Suppressor macrophage (primary cell): Measurements from ENCODE around the gene TNIP3.
"Not testable (repeated sequence)": the region's sequence is repeated elsewhere in the genome, so short reads cannot be mapped to it uniquely, and the experiment has no call there.

ENCODE experiments used
- DNase-seq, 4 experiments: peaks; one replicate each; pipeline ENCODE4 v3.0.0-alpha.2; 2020 to 2022

The TNIP3 gene

GRCh38 chr4:121177246-121178137 lies 13.4 kb upstream of the TNIP3 start:
- DNase-seq = peak in 3 of 4 experiments; percentile 35 to 85 (median 83)

DNA sequence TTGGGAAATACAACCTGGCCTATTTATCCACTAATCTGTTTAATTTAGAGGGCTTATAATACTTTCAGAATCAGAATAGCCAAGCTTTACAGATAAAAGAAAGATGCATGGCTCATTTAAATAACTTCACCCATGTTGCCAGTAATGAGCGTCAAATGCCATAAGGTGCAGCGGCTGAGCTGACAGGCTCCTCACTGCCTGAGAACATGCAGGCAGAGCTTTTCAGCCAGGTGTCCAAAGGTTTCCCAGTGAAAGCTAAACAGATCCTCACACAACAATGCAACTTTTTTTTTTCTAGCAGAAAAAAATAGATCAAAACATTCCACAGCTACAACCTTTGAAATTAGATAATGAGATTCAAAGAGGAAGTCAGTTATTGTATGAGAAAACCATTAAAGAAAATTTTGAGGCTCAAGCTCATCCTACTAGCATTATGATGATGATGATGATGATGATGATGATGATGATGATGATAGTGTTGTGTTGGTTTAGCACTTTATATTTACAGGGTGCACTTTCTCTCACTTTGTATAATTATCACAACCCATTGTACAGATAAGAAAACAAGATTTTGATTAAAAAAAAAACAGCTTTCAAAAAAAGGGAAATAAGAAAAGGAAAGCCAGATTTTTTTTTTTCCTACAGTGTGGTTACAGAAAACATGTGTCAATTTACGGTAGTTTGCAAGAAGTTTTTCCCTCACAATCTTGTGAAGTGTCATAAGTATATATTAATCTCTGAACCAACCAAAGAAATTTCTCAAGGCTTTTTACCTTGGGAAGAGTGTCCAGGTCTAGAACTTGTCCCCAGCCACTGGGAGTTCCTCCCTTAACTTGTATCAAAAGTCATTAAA lies 12.2 kb upstream of the TNIP3 start:
- peak in 2 of 4 experiments; percentile 59 to 64 for DNase-seq

GRCh38 chr4:121171477-121171876 lies 7.4 kb upstream of the TNIP3 start:
- not testable (repeated sequence) for DNase-seq

DNA sequence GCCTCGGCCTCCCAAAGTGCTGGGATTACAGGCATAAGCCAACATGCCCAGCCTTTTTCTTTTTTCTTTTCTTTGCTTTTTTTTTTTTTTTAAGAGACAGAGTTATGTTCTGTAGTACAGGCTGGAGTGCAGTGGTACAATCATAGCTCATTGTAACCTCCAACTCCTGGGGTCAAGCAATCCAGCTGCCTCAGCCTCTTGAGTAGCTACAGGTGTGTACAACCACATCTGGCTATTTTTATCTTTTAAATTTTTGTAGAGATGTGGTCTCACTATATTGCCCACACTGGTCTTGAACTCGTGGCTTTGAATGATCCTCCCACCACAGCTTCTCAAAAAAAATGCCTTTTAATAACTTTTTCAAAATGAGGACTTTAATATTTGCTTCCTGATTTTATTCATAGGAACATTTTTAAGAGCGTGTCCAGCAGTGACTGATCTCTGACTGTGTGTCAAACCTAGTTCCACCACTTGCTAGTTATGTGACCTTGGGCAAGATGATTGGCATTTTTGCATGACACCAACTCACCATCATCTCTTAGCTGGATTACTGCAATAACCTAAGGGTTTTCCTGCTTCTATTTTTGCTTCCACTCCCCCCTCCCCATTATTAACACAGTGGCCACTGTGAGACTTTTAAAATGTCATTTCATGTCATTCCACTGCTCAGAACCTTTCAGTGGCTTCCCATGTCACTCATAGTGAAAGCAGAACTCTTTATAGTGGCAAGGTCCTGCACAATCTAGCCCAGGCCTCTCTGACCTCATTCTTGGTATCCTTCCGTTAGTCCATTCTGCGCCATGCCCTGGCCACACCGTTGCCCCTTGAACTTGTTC lies 4.5 kb upstream of the TNIP3 start:
- DNase-seq = peak; percentile 57 to 85 (median 70)

- no peak for DNase-seq
Measured at GRCh38 chr4:121166976-121167375, 2.9 kb upstream of the TNIP3 start.

DNA sequence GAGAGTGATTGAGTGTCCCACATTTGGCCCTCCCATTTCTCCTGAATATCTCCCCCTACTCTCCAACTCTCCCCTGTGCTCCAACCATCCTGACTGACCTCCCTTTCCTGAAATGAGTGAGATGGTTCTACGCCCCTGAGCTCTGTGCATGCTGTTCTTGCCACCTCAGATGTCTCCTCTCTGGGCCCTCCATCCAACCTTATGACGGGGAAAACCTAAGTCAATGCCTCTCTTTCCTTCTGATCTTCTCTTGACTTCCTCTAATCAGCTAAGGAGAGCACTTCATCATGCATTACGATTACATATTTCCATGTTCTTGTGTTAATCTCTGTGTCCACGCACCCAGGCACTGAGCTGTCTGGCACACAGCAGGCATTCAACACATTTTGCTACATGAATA lies 1.1 kb upstream of the TNIP3 start:
- DNase-seq = no peak

GRCh38 chr4:121156822-121157769 lies 7.0 kb downstream of the TNIP3 start:
- DNase-seq = peak; percentile 76 to 91 (median 86)

DNA sequence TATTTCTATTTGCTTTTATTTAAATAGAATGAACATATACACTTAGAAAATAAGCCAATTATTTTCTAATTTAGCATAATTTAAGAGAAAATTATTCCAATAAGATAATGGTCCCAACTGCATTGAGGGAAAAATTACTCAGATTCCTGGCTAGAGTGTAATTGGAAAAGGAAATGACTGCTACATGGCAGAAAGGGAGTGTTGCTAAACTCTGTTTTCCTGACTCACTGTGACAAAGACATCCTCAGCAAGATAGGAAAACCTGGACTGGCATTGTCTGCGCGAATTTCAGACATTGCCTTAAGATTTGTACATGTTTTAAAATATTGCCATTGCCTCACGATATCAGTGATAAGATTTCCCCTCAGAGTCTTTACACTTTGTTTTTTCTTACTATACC lies 8.2 kb downstream of the TNIP3 start:
- peak; percentile 41 to 74 (median 56) for DNase-seq

- peak; percentile 40 to 77 (median 62) for DNase-seq
Measured at GRCh38 chr4:121154103-121154515, 10.0 kb downstream of the TNIP3 start.

GRCh38 chr4:121151942-121152341 lies 12.2 kb downstream of the TNIP3 start:
- DNase-seq = no peak

DNA sequence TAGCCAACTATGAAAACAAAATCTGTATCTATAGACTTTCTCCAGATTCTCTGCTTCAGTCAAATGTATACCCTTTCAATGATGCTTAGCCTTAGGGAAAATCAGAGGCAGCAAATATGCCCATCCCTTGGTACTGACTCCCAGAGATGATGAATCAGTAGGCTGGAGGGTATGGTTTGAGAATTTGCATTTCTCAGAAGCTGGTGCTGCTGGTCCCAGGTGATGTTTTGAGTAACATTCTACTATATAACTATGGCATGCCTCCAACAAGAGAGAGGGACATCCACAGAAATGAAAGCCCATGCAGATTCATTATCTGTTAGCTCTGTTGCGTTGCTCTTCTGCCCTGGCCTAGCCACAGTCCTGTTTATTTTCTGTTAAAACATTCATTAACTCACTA lies 13.6 kb downstream of the TNIP3 start:
- DNase-seq = no peak

GRCh38 chr4:121150003-121150402 lies 14.1 kb downstream of the TNIP3 start:
- no peak for DNase-seq

- no peak for DNase-seq
Measured at GRCh38 chr4:121148621-121149020, 15.5 kb downstream of the TNIP3 start.

GRCh38 chr4:121148000-121148399 lies 16.1 kb downstream of the TNIP3 start:
- DNase-seq = no peak

- no peak for DNase-seq
Measured at GRCh38 chr4:121146530-121146929, 17.6 kb downstream of the TNIP3 start.

- no peak for DNase-seq
Measured at GRCh38 chr4:121145430-121145829, 18.7 kb downstream of the TNIP3 start.

- DNase-seq = no peak
Measured at GRCh38 chr4:121144021-121144420, 20.1 kb downstream of the TNIP3 start.

DNA sequence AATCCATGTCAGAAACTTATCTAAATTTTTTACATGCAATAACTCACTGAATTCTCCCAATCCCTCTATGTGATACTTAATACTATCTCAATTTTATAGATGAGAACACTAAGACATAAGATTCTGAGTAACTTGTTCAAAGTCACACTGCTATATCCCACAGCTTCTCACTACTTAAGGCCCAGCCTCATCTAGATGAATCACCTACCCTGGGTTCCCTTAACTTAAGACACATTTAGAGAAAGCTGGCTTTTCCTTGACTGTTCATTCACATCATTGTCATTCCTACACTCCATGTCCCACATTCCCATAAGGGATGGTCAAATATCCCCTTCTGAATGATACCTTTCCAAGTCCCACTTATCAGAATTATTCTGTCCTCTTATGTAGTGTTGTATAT lies 21.0 kb downstream of the TNIP3 start:
- no peak for DNase-seq

- no peak for DNase-seq
Measured at GRCh38 chr4:121140716-121141460, 23.2 kb downstream of the TNIP3 start.

DNA sequence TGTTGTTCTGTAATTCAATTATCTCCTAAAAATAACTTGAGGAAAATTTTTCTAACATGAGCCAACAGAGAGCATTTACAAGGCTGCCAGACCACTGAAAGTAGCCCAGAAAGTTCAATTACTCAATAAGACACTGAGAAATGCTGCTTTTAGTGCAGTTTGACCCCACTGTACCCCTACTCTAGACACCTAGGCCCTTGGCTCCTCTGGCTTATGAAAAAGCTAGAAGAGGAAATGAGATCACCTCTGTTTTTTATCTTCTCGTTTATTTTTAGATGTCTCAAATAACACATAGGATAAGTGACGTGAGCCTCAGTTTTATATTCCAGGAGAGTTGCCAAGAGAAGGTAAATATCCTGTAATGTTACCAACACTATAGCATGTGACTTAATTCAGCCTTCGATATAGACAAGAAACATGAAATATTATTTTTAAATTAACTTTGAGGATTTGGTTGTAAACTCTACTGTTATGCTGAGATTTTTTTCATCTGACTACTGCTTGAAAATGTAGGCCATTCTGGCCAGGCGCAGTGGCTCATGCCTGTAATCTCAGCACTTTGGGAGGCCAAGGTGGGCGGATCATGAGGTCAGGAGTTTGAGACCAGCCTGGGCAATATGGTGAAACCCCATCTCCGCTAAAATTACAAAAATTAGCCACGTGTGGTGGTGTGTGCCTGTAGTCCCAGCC lies 24.4 kb downstream of the TNIP3 start:
- peak in 2 of 4 experiments; percentile 12 to 14 for DNase-seq
